Measurements from ENCODE around the gene RNF7.

GRCh38 chr3:141795741-141796080 lies 57.6 kb downstream of the RNF7 start:
- TF ChIP-seq EZH2 (IDR thresholded peaks at IDR 0.05) (no peak), POLR2AphosphoS5 (IDR thresholded peaks at IDR 0.05; ENCODE audit: borderline replicate concordance, low read depth, low read length) (no peak)

Data from SK-N-MC (cell line).